BE2C (cell line): Measurements from ENCODE around the gene CPA3.

Source experiments
- DNase-seq: peaks from one replicate; pipeline ENCODE4 v3.0.0-alpha.2; 2020
- H3K27me3 ChIP-seq: fragments of 250-450 bp; sonication (Bioruptor Pico); 2 replicates; pipeline ENCODE4 v1.5.1; 2020; ENCODE audit warnings: mild to moderate bottlenecking
- H3K36me3 ChIP-seq: fragments of 250-450 bp; sonication (Bioruptor Pico); 2 replicates; pipeline ENCODE4 v1.5.1; 2020; ENCODE audit warnings: mild to moderate bottlenecking
- H3K4me1 ChIP-seq: fragments of 250-450 bp; sonication (Bioruptor Pico); 2 replicates; pipeline ENCODE4 v1.5.1; 2020
- H3K4me3 ChIP-seq: 2 replicates; pipeline ENCODE4 v1.5.1; 2011; ENCODE audit warnings: low read depth, low read length
- H3K9me3 ChIP-seq: fragments of 250-450 bp; sonication (Bioruptor Pico); 2 replicates; pipeline ENCODE4 v1.5.1; 2020
- CTCF ChIP-seq: IDR thresholded peaks from 2 replicates; pipeline ENCODE4 v1.5.1; 2012; ENCODE audit warnings: mild to moderate bottlenecking, low read depth, low read length

Gene CPA3

DNA sequence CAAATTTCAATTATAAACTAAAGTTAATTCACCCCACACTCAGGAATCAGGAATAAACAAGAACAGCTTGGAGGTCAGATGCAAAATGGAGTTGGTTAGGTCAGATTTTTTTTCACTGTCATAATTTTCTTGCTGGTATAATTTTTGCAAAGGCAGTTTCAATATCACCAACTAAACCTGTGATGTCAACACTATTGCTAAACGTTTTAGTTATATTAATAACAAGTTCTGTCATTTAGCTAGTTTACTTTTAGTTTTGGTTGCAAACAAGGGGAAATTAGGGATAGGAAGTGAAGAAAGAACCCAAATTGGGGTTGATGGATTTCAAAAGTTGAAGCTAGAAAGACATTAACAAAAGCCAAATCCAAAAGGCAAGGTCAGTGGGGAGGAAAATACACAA lies 42.1 kb upstream of the CPA3 start:
- DNase-seq, result no peak
- Histone ChIP-seq H3K9me3 (no peaks in the 10 kb centered on the region), H3K4me1 (no peaks in the 10 kb centered on the region; the same call in 1 of the 2 replicates), H3K27me3 (no peaks in the 10 kb centered on the region), H3K36me3 (no peaks in the 10 kb centered on the region), H3K4me3 (no peak overlapping the region)
- TF ChIP-seq CTCF, result no peak

GRCh38 chr3:148825476-148825875 lies 39.6 kb upstream of the CPA3 start:
- no peaks in the 10 kb centered on the region for H3K4me1 ChIP-seq
- no peaks in the 10 kb centered on the region for H3K27me3 ChIP-seq
- TF ChIP-seq CTCF, result no peak
- no peaks in the 10 kb centered on the region for H3K36me3 ChIP-seq
- H3K4me3 ChIP-seq, result no peak overlapping the region
- H3K9me3 ChIP-seq, result no peaks in the 10 kb centered on the region
- DNase-seq, result no peak

- no peaks in the 10 kb centered on the region for H3K27me3 ChIP-seq
- TF ChIP-seq CTCF, result no peak
These were observed 37.5 kb upstream of the CPA3 start, which contains the start of gene CPB1 for GRCh38 chr3:148827585-148827984. CPB1 (plus strand) TSS chr3:148827811; CDS start chr3:148827824, 13 bp downstream.

DNA sequence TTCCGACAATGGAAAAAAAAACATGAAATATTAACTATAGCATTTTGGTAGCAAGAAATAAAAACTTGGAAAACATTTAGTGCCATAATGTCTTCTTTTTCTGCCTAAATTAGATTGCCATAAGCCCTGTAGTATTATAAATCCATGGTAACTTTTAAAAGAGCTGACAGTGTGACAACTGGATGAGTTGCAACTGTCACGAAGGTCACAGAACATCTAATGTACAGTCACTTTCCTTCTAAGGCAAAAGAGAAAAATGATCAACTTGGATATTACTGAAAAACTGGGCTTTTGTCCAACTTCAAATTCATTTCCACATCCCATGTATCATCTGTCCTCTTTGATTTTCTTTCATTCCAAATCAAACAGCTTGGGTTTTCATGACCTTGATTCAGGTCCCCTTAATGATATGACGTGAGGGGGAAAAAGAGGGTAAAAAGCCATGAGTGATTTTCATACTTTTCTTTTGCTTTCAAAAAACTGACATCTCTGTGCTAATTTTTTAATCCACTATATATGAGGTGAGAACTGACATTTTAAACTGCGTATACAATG lies 36.9 kb upstream of the CPA3 start:
- no peak for DNase-seq
- H3K4me3 ChIP-seq, result no peak overlapping the region
- no peaks in the 10 kb centered on the region for H3K36me3 ChIP-seq
- no peaks in the 10 kb centered on the region for H3K27me3 ChIP-seq
- H3K9me3 ChIP-seq, result no peaks in the 10 kb centered on the region
- TF ChIP-seq CTCF, result no peak
- no peaks in the 10 kb centered on the region for H3K4me1 ChIP-seq

More at GRCh38 chr3:148827585-148827984, 37.5 kb upstream of the CPA3 start, which contains the start of gene CPB1:
- Histone ChIP-seq H3K36me3 (no peaks in the 10 kb centered on the region), H3K9me3 (no peaks in the 10 kb centered on the region), H3K4me3 (no peak within 1 kb of the TSS), H3K4me1 (no peaks in the 10 kb centered on the region)
- no peak for DNase-seq

- Histone ChIP-seq H3K4me1 (no peaks in the 10 kb centered on the region), H3K36me3 (no peaks in the 10 kb centered on the region), H3K4me3 (no peak overlapping the region), H3K9me3 (no peaks in the 10 kb centered on the region), H3K27me3 (no peaks in the 10 kb centered on the region)
- TF ChIP-seq CTCF, result no peak
- no peak for DNase-seq
These were observed 35.2 kb upstream of the CPA3 start for GRCh38 chr3:148829926-148830325.

GRCh38 chr3:148833223-148833622 lies 31.9 kb upstream of the CPA3 start:
- Histone ChIP-seq H3K9me3 (no peaks in the 10 kb centered on the region), H3K27me3 (no peaks in the 10 kb centered on the region), H3K4me3 (no peak overlapping the region), H3K4me1 (no peaks in the 10 kb centered on the region), H3K36me3 (no peaks in the 10 kb centered on the region)
- DNase-seq, result no peak
- TF ChIP-seq CTCF, result no peak
